Activated naive CD8-positive, alpha-beta T cell treated with anti-CD3 and anti-CD28 coated beads, Interleukin-2, amount 10 ng/mL, durations not matched to agents 7 days and 5 days (primary cell): Measurements from ENCODE around the gene SPAG9. TPM values are rescaled to one million over a fixed set of nuclear protein-coding genes. Genes with fewer than 3 reads are reported as not detected.
A peak's percentile ranks its signal among the peaks of the same experiment; 100 is the strongest.

Source experiments
- ATAC-seq: fragments of 150-1000 bp; cut with Tn5 transposase; one replicate; pipeline ENCODE4 v1.10.0; 2021; ENCODE audit warnings: low read depth, moderate library complexity
- POLR2A ChIA-PET: fragments of 350-600 bp; sonication (Branson Sonifier 250); formaldehyde crosslinking; loops from one replicate; lab custom pipeline; 2021; ENCODE audit warnings: antibody characterized with exemption; lab: Charles Lee
- DNase-seq: peaks from one replicate; pipeline ENCODE4 v3.0.0; 2021
- H3K27ac Mint-ChIP-seq: one replicate; pipeline ENCODE4 v1.8.0; 2022; ENCODE audit warnings: mild to moderate bottlenecking, mixed read lengths
- H3K27me3 Mint-ChIP-seq: one replicate; pipeline ENCODE4 v1.8.0; 2022; ENCODE audit warnings: mild to moderate bottlenecking, moderate library complexity, mixed read lengths
- H3K36me3 Mint-ChIP-seq: one replicate; pipeline ENCODE4 v1.8.0; 2021; ENCODE audit warnings: mild to moderate bottlenecking, mixed read lengths
- H3K4me1 Mint-ChIP-seq: one replicate; pipeline ENCODE4 v1.8.0; 2021; ENCODE audit warnings: mixed read lengths
- H3K4me3 Mint-ChIP-seq: one replicate; pipeline ENCODE4 v1.8.0; 2022; ENCODE audit warnings: mild to moderate bottlenecking, moderate library complexity, mixed read lengths
- H3K9me3 Mint-ChIP-seq: one replicate; pipeline ENCODE4 v1.8.0; 2021; ENCODE audit warnings: mixed read lengths
- total RNA-seq, 2 experiments: library from RNA; stranded (reverse); gene quantifications; one replicate each; pipeline ENCODE4 v1.2.3, GENCODE V29; 2021

SPAG9 gene
- total RNA-seq, 2 experiments from 2014 or later, result 52.3 to 62.9 TPM

- no peak for ATAC-seq
- Mint-ChIP-seq H3K9me3 (no peaks in the 10 kb centered on the region), H3K4me1 (peaks cover 43% of the 10 kb centered on the region), H3K27ac (peak overlapping the region; percentile 72), H3K27me3 (no peaks in the 10 kb centered on the region), H3K36me3 (peaks cover 2% of the 10 kb centered on the region), H3K4me3 (no peak overlapping the region)
- DNase-seq, result no peak
- POLR2A ChIA-PET, result interaction anchor here (4.1 kb wide), 1 partner anchor 48 kb away, joined by 56 read pairs; the partner anchor contains the start of gene TOB1
These were observed 206.1 kb downstream of the SPAG9 start for GRCh38 chr17:50914505-50915063.

- Mint-ChIP-seq H3K27me3 (no peaks in the 10 kb centered on the region), H3K4me1 (peaks cover 43% of the 10 kb centered on the region)
These were observed 207.5 kb downstream of the SPAG9 start for GRCh38 chr17:50913120-50913519.

More at GRCh38 chr17:50913120-50913519, 207.5 kb downstream of the SPAG9 start:
- H3K27ac Mint-ChIP-seq, result peak overlapping the region; percentile 88
- POLR2A ChIA-PET, result interaction anchor here (0.7 to 9.1 kb wide), 3 partner anchors 42 to 47 kb away, joined by 6 to 139 read pairs (median 56); partner anchors contain the start of gene TOB1
- peaks cover 2% of the 10 kb centered on the region for H3K36me3 Mint-ChIP-seq
- DNase-seq (no peak), ATAC-seq (no peak)
- H3K4me3 Mint-ChIP-seq, result peak overlapping the region; percentile 52
- H3K9me3 Mint-ChIP-seq, result no peaks in the 10 kb centered on the region

Other genes starting within 250 kb of the SPAG9 start
- gene NME1, start 32.7 kb upstream of the SPAG9 start, total RNA-seq, result 10 to 100 TPM; 71.9 to 73.0 TPM
- 100 to 1,000 TPM; 354 to 361 TPM for gene NME2, start 45.5 kb upstream of the SPAG9 start, total RNA-seq
- 10 to 100 TPM; 15.3 to 15.6 TPM for gene MBTD1, start 139.2 kb upstream of the SPAG9 start, total RNA-seq
- gene UTP18, start 139.7 kb upstream of the SPAG9 start, total RNA-seq, result 10 to 100 TPM; 36.7 to 41.0 TPM